HG03103 (cell line): Measurements from ENCODE around the gene TMEM132C.

Experiments
- ATAC-seq: cut with Tn5 transposase; IDR thresholded peaks from one replicate; pipeline ENCODE4 v1.9.1; 2021; ENCODE audit warnings: low read depth; ENCODE audit not compliant: unreplicated experiment

Gene TMEM132C

GRCh38 chr12:128286970-128287369 is 20.0 kb downstream of the TMEM132C start:
- no peak for ATAC-seq

- no peak for ATAC-seq
These were observed 21.4 kb downstream of the TMEM132C start for GRCh38 chr12:128288357-128288756.

- ATAC-seq: no peak
These were observed 21.9 kb downstream of the TMEM132C start for GRCh38 chr12:128288896-128289295.

DNA sequence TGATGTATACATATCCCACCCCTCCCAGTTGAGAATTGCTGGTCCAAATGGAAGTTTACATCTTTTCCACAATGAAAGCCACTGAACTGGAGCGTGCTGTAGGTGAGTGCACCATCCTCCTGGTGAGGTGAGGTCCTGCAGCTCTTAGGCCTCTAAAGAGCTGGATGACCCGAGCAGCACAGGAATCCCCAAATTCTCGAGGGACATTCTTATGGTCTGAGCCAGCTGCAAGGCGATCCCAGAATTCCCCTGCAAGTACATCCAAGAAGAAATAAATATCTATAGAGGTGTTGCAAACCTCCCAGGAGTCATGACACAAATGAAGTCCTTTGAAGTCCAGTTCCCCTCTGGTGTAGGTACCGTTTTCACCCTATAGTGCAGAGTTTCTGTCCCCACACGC is 24.0 kb downstream of the TMEM132C start:
- no peak for ATAC-seq

DNA sequence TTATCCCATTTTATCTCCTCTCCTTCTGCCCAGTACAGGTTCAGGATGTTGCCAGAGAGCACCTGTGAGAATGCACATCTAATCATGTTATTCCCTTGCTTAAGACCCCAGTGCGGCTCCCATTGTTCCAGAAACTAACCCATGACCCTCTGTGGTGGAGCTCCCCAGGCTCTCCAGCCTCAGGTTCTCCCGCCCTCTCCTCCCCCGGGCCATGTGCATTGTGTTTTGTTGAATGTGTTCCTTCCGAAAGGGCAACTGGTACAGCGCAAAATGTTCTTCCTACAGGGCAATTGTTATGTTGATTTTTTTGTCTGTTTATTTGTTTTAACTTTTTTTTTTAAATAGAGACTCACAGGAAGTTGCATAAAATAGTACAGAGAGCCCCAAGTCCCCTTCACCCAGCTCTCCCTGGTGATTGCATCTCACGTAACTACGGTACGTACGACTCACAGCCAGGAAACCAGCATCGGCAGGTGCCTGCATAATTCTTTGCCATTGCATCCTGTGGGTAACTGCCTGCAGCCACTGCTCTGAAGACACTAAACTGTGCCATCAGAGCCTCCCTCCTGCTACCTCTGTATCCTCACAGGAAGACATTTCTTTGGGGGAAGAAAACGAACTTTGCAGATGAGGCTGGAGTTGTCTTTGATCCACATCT is 31.2 kb downstream of the TMEM132C start:
- ATAC-seq: no peak

- no peak for ATAC-seq
These were observed 38.4 kb downstream of the TMEM132C start for GRCh38 chr12:128305336-128305892.

- no peak for ATAC-seq
These were observed 40.8 kb downstream of the TMEM132C start for GRCh38 chr12:128307791-128308190.

DNA sequence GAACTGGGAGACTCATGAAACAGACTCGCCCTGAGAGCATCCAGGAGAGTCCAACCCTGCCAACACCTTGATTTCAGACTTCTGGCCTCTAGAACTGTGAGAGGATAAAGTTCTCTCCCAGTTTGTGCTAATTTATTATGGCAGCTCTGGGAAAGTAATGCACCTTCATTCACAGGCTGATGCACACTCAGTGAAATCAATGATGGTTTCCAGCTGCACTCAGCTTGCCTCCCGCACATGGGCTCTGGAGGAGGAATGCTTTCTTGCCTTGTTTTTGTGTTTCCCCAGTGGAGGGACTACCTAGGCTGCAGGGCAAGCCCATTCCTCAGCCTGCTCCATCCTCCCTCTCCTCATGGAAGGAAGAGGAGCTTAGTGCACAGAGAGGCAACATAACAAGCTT is 45.7 kb downstream of the TMEM132C start:
- ATAC-seq: no peak

GRCh38 chr12:128313931-128314330 is 47.0 kb downstream of the TMEM132C start:
- no peak for ATAC-seq

- no peak for ATAC-seq
These were observed 47.6 kb downstream of the TMEM132C start for GRCh38 chr12:128314611-128315010.

DNA sequence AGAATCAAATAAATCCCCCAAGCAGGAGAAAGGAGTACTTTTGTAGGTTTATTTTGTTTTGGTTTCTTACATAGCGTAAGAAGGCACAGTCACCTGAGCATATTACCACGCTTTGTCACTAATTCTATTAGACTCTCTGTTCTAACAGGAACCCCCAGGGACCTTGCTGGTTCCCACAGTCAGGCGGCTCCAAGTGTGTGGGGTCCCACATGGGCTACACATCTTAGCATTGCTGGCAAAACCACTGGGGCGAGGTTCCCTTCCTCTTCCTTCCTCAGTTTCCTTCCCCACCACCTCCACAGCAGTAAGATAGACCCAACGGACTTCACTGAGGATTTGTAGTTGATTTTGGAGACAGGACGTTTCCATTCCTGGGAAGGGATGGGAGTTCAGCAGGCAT is 49.1 kb downstream of the TMEM132C start:
- ATAC-seq: no peak

GRCh38 chr12:128316973-128317526 is 50.1 kb downstream of the TMEM132C start:
- no peak for ATAC-seq

DNA sequence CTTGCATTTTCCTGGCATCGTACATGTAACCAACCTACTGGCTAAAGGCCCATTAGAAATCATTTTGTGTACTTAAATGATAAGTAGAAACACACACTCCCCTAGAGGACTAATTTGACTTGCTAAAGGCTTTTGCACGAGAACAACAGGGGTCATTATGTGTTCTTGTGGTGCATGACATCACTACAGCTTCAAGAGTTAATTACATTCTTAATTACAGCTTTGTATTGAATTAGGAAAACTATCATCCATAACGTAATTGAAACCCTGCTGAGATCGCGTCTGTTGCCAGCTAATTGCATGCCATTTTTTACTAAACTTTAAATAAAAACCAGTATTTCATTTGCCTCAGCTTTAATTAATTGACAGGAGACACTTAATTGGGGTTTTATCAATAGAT is 51.4 kb downstream of the TMEM132C start:
- ATAC-seq: no peak

DNA sequence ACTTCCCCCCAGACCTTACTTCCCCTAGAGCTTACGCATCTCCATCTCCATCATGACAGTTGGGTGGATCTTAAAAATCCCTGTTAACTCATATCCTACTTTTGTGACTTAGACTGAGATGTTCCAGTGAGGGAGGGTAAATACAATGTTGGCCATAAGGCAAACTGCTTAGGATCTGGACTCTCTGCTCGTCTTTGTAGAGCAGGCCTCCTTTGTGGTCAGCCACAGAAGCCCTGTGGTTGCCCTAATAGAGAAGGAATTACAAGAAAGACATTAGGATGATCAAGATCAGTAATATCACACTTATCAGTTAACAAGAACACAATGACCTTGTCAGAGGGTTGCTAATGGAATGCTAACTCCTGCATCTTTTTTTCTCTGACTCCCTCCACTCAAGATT is 52.0 kb downstream of the TMEM132C start:
- no peak for ATAC-seq

DNA sequence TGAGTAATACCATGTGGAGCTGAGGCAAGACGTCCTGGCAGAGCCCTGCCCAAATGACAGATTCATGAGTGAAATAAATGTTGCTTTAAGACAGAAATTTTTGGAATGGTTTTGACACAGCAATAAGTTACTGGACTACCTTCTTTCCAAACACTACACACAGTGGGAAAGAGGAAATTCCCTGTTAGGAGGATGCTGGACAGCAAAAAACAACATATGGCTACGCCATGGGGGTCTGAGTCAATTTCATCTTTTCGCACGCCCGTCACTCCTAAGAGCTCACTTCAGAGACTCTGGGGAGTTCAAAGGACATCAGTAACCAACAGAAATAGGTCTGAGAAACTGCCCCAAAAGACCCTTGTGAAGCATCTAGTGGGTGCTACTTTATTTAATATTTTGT is 55.4 kb downstream of the TMEM132C start:
- no peak for ATAC-seq

- ATAC-seq: no peak
These were observed 56.4 kb downstream of the TMEM132C start for GRCh38 chr12:128323145-128323920.

GRCh38 chr12:128325646-128326045 is 58.7 kb downstream of the TMEM132C start:
- no peak for ATAC-seq

GRCh38 chr12:128326406-128326805 is 59.4 kb downstream of the TMEM132C start:
- no peak for ATAC-seq

GRCh38 chr12:128328961-128329360 is 62.0 kb downstream of the TMEM132C start:
- ATAC-seq: no peak

DNA sequence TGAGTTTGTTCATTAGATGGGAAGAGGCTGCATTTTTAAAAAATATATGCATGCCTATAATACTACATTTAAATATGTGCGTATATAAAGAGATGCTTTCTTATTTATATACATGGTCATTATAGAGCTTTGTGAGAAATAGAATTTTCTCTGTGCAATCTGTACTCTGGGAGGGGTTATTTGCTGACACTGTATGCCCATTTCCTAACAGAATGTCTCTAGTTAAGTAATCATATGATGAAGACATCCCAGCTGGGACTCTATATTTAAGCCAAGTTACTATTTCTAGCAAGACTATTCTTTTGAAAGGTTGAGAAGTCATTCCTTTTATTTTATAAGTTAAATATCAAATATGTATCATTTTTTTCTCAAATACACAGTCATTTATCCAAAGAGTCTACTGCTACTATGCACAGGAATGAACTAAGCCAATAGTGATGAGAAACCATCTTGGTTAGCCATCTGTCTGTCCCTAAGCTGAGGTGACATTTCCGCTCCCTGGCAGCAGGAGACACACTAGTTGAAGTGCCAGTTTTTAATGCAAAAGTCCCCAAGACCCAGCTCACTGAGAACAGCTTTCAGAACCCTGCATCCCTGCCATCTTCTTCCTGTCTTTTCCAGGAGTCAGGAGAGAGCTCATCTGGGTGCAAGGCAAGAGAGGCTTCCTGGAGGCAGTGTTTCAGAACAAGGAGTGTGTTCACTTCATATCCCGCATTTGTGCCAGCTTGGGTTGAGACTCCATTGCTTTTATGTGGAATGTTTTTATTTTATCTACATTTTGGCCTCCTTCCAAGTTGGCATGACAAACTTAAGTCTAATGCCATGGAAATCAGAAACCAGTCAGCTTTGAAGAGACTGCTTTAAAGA is 69.5 kb downstream of the TMEM132C start:
- no peak for ATAC-seq

- ATAC-seq: no peak
These were observed 70.0 kb downstream of the TMEM132C start for GRCh38 chr12:128337071-128337345.
